NT2/D1 (cell line): ENCODE results near the gene SCART1.

Experiments
- DNase-seq: peaks from one replicate; pipeline ENCODE4 v3.0.0-alpha.2; 2011; ENCODE audit warnings: low read depth, low spot score
- H3K27me3 ChIP-seq: 2 replicates; pipeline ENCODE4 v1.6.0; 2011; ENCODE audit warnings: mild to moderate bottlenecking; ENCODE audit not compliant: insufficient read length, insufficient read depth
- H3K36me3 ChIP-seq: 2 replicates; pipeline ENCODE4 v1.6.1; 2011; ENCODE audit warnings: mild to moderate bottlenecking, low read length, mixed read lengths; ENCODE audit not compliant: insufficient read depth, insufficient read length
- H3K4me1 ChIP-seq: 2 replicates; pipeline ENCODE4 v1.5.1; 2011; ENCODE audit not compliant: insufficient read depth, insufficient read length
- H3K4me3 ChIP-seq: 2 replicates; pipeline ENCODE4 v1.5.1; 2011; ENCODE audit warnings: low read depth; ENCODE audit not compliant: insufficient read length
- H3K9ac ChIP-seq: 2 replicates; pipeline ENCODE4 v1.6.0; 2011; ENCODE audit warnings: low read depth; ENCODE audit not compliant: insufficient read length
- H3K9me3 ChIP-seq: 2 replicates; pipeline ENCODE4 v1.5.1; 2011; ENCODE audit warnings: mild to moderate bottlenecking, low read length; ENCODE audit not compliant: insufficient read depth
- SUZ12 ChIP-seq: IDR thresholded peaks from 2 replicates; pipeline ENCODE4 v1.6.1; 2011; ENCODE audit not compliant: insufficient read length, insufficient read depth; ENCODE audit errors: extremely low read depth
- YY1 ChIP-seq: IDR thresholded peaks from 2 replicates; pipeline ENCODE4 v1.6.1; 2011; ENCODE audit not compliant: insufficient read length, insufficient read depth
- ZNF274 ChIP-seq: IDR thresholded peaks from 2 replicates; pipeline ENCODE4 v1.6.1; 2011; ENCODE audit warnings: mild to moderate bottlenecking, low read depth, low read length

SCART1 gene

DNA sequence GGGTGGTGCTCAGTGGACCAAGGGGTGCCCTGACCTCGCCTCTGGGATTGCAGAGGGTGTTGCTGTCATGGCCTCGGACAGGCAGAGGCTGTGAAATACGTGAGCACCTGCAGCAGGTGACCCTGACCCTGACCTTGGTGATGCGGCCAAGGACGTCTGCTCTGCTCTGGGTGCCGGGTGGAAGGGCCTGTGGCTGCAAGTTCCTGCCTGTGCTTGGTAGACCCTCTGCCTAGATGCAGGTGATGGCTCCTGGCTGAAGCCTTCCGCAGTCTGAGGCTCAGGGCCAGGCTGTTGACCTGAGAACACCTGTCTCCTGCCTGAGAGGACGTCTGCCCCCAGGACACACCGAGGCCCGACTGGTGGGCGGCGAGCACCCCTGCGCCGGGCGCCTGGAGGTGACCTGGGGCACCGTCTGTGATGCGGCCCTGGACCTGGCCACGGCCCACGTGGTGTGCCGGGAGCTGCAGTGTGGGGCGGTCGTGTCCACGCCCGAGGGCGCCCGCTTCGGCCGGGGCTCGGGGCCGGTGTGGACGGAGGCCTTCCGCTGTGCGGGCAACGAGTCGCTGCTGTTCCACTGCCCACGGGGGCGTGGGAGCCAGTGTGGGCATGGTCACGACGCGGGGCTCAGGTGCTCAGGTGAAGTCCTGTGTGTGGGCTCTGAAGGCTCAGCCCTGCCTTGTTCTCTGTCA is 4.4 kb downstream of the SCART1 start:
- DNase-seq: no peak
- TF ChIP-seq SUZ12: no peak
- Histone ChIP-seq H3K4me3 (no peak overlapping the region), H3K4me1 (no peaks in the 10 kb centered on the region), H3K9me3 (no peaks in the 10 kb centered on the region), H3K9ac (no peak overlapping the region), H3K27me3 (no peaks in the 10 kb centered on the region), H3K36me3 (no peaks in the 10 kb centered on the region)

DNA sequence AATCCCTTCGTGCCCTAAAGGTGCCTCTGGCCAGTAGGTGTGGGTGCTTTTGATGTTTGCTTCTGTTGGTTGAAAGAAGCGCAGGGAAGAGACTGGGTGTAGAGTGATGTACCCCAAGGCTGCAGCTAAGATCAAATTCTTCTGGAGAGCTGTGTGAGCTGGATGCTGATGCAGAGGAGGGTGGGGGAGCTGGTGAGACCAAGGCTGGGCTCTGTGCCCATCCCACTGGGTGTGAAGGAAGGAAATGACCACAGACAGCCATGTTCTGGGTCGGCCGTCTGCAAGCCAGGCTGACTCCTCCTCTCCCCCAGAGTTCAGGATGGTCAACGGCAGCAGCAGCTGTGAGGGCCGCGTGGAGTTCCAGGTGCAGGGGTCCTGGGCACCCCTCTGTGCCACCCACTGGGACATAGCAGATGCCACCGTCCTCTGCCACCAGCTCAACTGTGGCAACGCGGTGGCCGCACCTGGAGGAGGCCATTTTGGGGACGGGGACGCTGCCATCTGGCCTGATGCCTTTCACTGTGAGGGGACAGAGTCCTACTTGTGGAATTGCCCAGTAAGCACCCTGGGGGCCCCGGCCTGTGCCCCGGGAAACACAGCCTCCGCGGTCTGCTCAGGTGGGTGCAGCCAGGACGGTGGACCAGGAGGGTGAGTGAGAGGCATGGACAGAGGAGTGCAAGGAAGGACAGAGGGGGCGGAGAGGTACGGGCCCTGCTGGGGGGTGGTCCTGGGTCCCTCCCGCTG is 5.1 kb downstream of the SCART1 start:
- Histone ChIP-seq H3K4me3 (no peak overlapping the region), H3K9me3 (no peaks in the 10 kb centered on the region), H3K27me3 (peaks cover 2% of the 10 kb centered on the region), H3K4me1 (no peaks in the 10 kb centered on the region), H3K9ac (no peak overlapping the region), H3K36me3 (no peaks in the 10 kb centered on the region)
- TF ChIP-seq YY1 (no peak), SUZ12 (no peak), ZNF274 (no peak)
- no peak for DNase-seq

DNA sequence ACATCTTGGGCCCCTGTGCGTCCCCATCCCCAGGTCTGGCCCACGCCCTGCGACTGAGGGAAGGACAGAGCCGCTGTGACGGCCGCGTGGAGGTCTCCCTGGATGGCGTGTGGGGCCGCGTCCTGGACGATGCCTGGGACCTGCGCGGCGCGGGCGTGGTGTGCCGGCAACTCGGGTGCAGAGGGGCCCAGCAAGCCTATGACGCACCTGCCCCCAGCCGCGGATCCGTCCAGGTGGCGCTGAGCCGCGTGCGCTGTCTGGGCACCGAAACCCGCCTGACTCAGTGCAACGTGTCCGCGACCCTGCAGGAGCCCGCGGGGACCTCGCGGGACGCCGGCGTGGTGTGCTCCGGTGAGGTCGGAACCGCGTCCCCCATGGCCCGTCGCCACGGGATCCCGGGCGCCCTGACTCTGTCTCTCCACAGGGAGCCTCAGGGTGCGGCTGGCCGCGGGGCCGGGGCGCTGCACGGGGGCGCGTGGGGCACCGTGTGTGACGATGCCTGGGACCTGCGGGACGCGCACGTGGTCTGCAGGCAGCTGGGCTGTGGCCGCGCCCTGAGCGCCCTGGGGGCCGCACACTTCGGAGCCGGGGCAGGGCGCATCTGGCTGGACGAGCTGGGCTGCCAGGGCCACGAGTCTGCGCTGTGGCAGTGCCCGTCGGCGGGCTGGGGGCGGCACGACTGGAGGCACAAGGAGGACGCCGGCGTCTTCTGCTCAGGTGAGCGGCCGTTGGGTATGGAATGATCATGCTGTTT is 5.9 kb downstream of the SCART1 start:
- Histone ChIP-seq H3K36me3 (no peaks in the 10 kb centered on the region), H3K27me3 (peaks cover 9% of the 10 kb centered on the region), H3K4me1 (no peaks in the 10 kb centered on the region), H3K9ac (no peak overlapping the region), H3K9me3 (no peaks in the 10 kb centered on the region), H3K4me3 (no peak overlapping the region)
- TF ChIP-seq ZNF274 (no peak), SUZ12 (no peak), YY1 (no peak)
- DNase-seq: no peak

DNA sequence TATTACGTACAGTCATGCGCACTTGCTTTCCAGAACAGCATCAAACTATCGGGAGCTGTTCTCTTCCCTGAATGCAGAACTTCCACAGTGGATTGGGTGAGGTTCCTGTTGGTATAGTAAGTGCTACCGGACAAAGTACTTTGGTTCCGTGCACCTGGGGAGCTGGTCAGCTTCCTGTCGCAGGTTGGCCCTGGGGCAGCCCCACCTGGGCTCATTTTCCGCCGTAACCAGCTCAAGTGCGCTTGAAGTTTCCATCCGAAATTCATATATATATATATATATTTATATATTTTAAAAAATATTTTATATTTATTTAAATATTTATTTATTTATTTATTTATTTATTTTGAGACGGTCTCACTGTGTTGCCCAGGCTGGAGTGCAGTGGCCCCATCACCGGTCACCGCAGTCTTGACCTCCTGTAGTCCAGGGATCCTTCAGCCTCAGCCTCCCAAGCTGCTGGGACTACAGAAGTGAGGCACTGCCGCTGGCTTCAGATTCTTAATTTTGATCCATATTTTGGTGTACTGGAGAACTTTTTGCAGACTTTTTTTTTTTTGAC is 6.5 kb downstream of the SCART1 start:
- H3K36me3 ChIP-seq: no peaks in the 10 kb centered on the region
- DNase-seq: no peak
- H3K9me3 ChIP-seq: no peaks in the 10 kb centered on the region
- no peak overlapping the region for H3K4me3 ChIP-seq
- no peak overlapping the region for H3K9ac ChIP-seq
- H3K4me1 ChIP-seq: no peaks in the 10 kb centered on the region
- TF ChIP-seq ZNF274 (no peak), YY1 (no peak), SUZ12 (no peak)
- peaks cover 16% of the 10 kb centered on the region for H3K27me3 ChIP-seq

DNA sequence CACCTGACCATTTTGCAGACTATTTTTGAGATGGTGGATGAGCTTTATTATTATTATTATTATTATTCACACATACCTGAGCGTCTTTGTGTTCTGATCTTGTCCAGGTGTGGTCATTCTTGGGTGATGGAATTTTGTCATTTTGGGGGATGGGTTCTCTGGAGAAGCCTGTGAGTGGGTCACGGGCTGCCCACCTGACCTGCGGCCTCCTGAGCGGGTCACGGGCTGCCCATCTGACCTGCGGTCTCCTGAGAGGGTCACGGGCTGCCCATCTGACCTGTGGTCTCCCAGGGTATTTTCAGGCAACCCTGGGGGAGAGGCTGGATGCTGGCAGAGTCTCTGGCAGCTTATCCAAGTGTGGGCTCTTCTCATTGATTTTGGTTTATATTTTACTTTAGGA is 7.3 kb downstream of the SCART1 start:
- Histone ChIP-seq H3K9me3 (no peaks in the 10 kb centered on the region), H3K4me3 (no peak overlapping the region), H3K27me3 (peaks cover 23% of the 10 kb centered on the region), H3K4me1 (no peaks in the 10 kb centered on the region), H3K36me3 (no peaks in the 10 kb centered on the region), H3K9ac (no peak overlapping the region)
- no peak for DNase-seq
- no peak for TF ChIP-seq YY1
- TF ChIP-seq SUZ12: no peak
- TF ChIP-seq ZNF274: no peak

DNA sequence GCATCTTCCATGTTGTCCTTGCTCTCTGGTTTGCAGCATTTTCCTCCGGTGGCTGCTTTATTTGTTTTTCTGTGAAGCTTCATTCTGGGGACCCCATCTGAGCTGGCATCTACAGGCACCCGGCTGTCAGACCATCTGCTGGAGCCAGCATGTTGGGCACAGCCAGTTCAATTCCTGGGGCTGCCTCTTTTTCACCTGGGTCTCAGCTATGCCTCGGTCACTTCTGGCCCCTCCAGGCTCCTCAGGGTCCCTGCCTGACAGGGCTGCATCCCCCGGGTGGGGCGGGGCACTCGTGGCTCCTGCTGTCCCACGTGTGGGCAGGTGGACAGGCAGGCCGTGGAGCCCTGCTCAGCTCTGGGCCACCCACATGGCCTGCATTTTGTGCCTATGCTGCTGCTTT is 8.1 kb downstream of the SCART1 start:
- H3K4me1 ChIP-seq: no peaks in the 10 kb centered on the region
- no peaks in the 10 kb centered on the region for H3K9me3 ChIP-seq
- H3K9ac ChIP-seq: no peak overlapping the region
- H3K36me3 ChIP-seq: no peaks in the 10 kb centered on the region
- no peak for DNase-seq
- TF ChIP-seq YY1 (no peak), SUZ12 (no peak), ZNF274 (no peak)
- peaks cover 26% of the 10 kb centered on the region for H3K27me3 ChIP-seq
- no peak overlapping the region for H3K4me3 ChIP-seq
